ENCODE data around the gene CTNNA2.

The CTNNA2 gene

DNA sequence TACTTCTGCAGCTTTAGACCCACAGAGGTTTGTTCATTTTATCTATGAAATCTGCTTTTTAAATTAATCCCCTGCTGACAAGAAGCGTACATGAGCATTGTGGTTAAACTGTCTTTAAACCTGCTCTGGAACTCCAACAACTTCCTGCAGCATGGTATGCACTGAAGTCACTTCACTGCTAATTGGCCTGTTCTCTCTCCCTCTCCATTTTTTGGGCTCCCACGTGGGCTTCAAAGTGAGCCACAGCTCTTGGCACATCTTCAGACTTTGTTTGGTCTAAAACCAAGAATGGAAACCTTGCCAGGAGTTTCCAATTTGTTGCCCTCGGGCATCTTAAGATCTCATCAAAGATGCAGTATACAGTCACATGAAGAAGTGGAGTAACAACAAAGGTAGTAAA, 480.3 kb downstream of the CTNNA2 start:
- DNase-seq (ENCODE audit: extremely low read depth, low read depth), result no peak
- TF ChIP-seq, protein P1, sequence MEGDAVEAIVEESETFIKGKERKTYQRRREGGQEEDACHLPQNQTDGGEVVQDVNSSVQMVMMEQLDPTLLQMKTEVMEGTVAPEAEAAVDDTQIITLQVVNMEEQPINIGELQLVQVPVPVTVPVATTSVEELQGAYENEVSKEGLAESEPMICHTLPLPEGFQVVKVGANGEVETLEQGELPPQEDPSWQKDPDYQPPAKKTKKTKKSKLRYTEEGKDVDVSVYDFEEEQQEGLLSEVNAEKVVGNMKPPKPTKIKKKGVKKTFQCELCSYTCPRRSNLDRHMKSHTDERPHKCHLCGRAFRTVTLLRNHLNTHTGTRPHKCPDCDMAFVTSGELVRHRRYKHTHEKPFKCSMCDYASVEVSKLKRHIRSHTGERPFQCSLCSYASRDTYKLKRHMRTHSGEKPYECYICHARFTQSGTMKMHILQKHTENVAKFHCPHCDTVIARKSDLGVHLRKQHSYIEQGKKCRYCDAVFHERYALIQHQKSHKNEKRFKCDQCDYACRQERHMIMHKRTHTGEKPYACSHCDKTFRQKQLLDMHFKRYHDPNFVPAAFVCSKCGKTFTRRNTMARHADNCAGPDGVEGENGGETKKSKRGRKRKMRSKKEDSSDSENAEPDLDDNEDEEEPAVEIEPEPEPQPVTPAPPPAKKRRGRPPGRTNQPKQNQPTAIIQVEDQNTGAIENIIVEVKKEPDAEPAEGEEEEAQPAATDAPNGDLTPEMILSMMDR (IDR thresholded peaks at IDR 0.05; ENCODE audit: low read depth, low read length), result no peak

DNA sequence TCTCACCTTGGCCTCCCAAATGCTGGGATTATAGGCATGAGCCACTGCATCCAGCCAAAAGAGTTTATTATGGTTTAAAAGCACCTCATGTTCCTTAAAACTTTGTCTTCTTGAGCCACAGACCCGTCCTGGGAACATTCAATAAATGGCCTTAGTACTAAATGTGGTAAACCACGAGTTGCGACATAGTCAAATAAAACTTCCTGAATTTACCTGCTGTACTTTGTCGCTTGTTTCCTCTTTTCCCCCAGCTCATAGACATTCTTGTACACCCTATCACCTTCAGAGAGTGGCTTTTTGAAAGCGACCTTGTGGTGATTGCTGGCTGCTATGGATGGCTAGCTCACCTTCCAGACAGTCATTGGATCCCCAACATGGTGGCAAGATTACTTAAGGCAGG, 481.3 kb downstream of the CTNNA2 start:
- TF ChIP-seq, protein P1 (IDR thresholded peaks at IDR 0.05; ENCODE audit: low read depth, low read length), result no peak
- DNase-seq (ENCODE audit: extremely low read depth, low read depth), result no peak

DNA sequence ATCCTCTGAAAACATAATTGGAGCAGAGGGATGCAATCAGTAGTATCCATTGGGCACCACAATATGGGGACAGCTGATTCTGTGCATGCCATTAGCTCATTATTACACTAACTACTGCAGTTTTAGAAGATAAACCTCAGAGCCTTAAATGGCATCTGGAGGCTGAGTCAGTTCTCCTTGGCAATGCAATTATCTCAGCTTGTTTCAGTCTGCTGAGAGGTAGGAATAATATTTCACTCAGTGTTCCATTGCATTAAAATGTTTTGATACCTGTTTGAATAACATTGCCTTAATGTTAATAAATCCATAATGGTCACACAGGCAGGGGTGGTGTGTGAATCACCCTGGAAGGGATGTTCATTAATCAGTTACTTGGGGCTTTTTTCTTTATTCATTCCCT, 482.1 kb downstream of the CTNNA2 start:
- DNase-seq (ENCODE audit: extremely low read depth, low read depth), result no peak
- TF ChIP-seq, protein P1 (IDR thresholded peaks at IDR 0.05; ENCODE audit: low read depth, low read length), result no peak

DNA sequence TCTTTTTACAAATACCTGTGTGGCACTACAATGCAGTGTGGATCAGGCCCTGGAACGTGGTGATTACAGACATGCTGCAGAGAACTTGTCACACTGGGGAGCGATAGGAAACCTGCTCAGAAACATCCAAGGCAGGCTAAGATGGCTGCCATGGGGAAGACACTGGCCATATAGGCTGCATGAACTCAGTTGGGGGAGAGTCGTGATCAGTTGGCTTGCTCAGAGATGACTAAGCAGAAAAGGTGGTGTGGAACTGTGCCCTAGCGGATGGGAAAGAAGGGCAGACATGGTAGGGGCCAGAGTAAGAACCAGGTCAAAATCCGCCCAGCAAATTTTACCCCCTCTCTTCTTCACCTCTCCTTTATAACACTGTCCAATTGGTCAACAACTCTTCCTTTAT, 483.9 kb downstream of the CTNNA2 start:
- TF ChIP-seq, protein P1 (IDR thresholded peaks at IDR 0.05; ENCODE audit: low read depth, low read length), result no peak
- DNase-seq (ENCODE audit: extremely low read depth, low read depth), result no peak

GRCh38 chr2:80001701-80002101, 488.9 kb downstream of the CTNNA2 start:
- TF ChIP-seq, protein P1 (IDR thresholded peaks at IDR 0.05; ENCODE audit: low read depth, low read length), result no peak
- no peak for DNase-seq (ENCODE audit: extremely low read depth, low read depth)

GRCh38 chr2:80002112-80002511, 489.3 kb downstream of the CTNNA2 start:
- TF ChIP-seq, protein P1 (IDR thresholded peaks at IDR 0.05; ENCODE audit: low read depth, low read length), result no peak
- no peak for DNase-seq (ENCODE audit: extremely low read depth, low read depth)

DNA sequence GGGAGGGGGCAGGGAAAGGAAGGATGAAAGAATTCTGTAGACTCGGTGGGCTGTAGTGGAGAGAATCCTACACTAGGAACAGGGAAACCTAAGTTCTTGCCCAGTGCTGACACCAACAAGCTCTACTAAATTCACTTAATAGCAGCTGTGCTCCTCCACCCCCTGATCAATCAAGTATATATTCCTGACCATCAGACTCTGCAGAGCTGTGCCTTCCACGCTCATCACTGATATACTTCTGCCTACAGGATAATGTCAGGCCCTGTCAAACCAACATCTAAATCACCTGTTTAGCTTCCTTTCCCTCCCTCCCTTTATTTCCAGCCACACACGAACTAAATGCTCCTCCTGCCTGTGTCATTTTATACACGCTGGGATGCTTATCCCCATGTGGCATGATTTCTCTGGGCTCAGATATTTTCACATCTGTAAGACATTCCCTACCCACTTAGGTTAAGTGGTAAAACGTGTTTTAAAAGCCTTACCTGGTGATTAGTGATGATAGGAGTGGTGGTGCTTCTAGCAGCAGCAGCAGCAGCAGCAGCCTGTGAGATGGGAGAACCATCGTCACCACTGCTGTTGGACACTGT, 489.8 kb downstream of the CTNNA2 start:
- TF ChIP-seq, protein P1 (IDR thresholded peaks at IDR 0.05; ENCODE audit: low read depth, low read length), result no peak
- no peak for DNase-seq (ENCODE audit: extremely low read depth, low read depth)
